IMR-90 (cell line): ENCODE measurements around the gene CKAP5. TPM values are rescaled to one million over a fixed set of nuclear protein-coding genes. Genes with fewer than 3 reads are reported as not detected.

Experiments used
- ATAC-seq: fragments of 200-7000 bp; cut with Tn5 transposase; 2 replicates; pipeline ENCODE4 v1.9.1; 2020; ENCODE audit warnings: low read depth, mild to moderate bottlenecking, moderate library complexity
- BruUV-seq: library from RNA; stranded (reverse); fragments of 400-500 nt; replicated peaks from 2 replicates; lab custom pipeline; 2021; lab: Mats Ljungman, UMichigan
- CTCF ChIA-PET: fragments of 300-600 bp; formaldehyde crosslinking; extraction: SDS; loops from one replicate; lab custom pipeline; 2021; ENCODE audit warnings: antibody characterized with exemption; lab: Yijun Ruan, JAX
- POLR2A ChIA-PET: fragments of 300-600 bp; sonication (Branson Sonifier 250); formaldehyde crosslinking; loops from one replicate; lab custom pipeline; 2022; ENCODE audit warnings: antibody characterized with exemption; ENCODE audit not compliant: unreplicated experiment; lab: Charles Lee
- DNase-seq: peaks from one replicate; pipeline ENCODE4 v3.0.0; 2013
- H2AFZ ChIP-seq: replicated peaks from 2 replicates; pipeline ENCODE3; 2013; ENCODE audit warnings: low read length, mild to moderate bottlenecking; ENCODE audit not compliant: poor library complexity
- H2AK5ac ChIP-seq: 2 replicates; pipeline ENCODE4 v1.6.1; 2013; ENCODE audit warnings: low read depth, low read length, inconsistent platforms
- H2AK9ac ChIP-seq: replicated peaks from 2 replicates; pipeline ENCODE3; 2013; ENCODE audit warnings: mild to moderate bottlenecking, low read depth, low read length, moderate library complexity; ENCODE audit not compliant: poor library complexity
- H2BK120ac ChIP-seq: 2 replicates; pipeline ENCODE4 v1.6.1; 2013; ENCODE audit warnings: low read depth, low read length, inconsistent platforms
- H2BK15ac ChIP-seq: 3 replicates; pipeline ENCODE4 v1.6.1; 2013; ENCODE audit warnings: low read depth, low read length, inconsistent platforms
- H2BK20ac ChIP-seq: 2 replicates; pipeline ENCODE4 v1.6.1; 2013; ENCODE audit warnings: low read depth, mild to moderate bottlenecking, inconsistent platforms, low read length, moderate library complexity
- H2BK5ac ChIP-seq: 2 replicates; pipeline ENCODE4 v1.6.1; 2013; ENCODE audit warnings: mild to moderate bottlenecking, low read depth, low read length, inconsistent platforms; ENCODE audit not compliant: poor library complexity, severe bottlenecking
- H3K14ac ChIP-seq: replicated peaks from 2 replicates; pipeline ENCODE4 v1.6.1; 2013; ENCODE audit warnings: low read depth, low read length, inconsistent platforms
- H3K18ac ChIP-seq: 2 replicates; pipeline ENCODE4 v1.6.1; 2013; ENCODE audit warnings: low read depth, low read length, control low read depth
- H3K23ac ChIP-seq: 2 replicates; pipeline ENCODE4 v1.6.1; 2013; ENCODE audit warnings: low read depth, low read length, inconsistent platforms
- H3K27ac ChIP-seq: 2 replicates; pipeline ENCODE4 v1.5.1; 2013; ENCODE audit warnings: mild to moderate bottlenecking, control low read depth, low read length; ENCODE audit not compliant: insufficient read depth
- H3K27me3 ChIP-seq: 2 replicates; pipeline ENCODE4 v1.6.1; 2013; ENCODE audit warnings: low read length; ENCODE audit not compliant: control insufficient read depth, insufficient read depth
- H3K36me3 ChIP-seq: 2 replicates; pipeline ENCODE4 v1.6.1; 2013; ENCODE audit warnings: low read length, mixed read lengths; ENCODE audit not compliant: control insufficient read depth, insufficient read depth
- H3K4ac ChIP-seq: 2 replicates; pipeline ENCODE4 v1.6.1; 2013; ENCODE audit warnings: low read depth, low read length, inconsistent platforms
- H3K4me1 ChIP-seq: 2 replicates; pipeline ENCODE4 v1.6.1; 2013; ENCODE audit warnings: low read length, mixed read lengths; ENCODE audit not compliant: control insufficient read depth, insufficient read depth
- H3K4me2 ChIP-seq: 2 replicates; pipeline ENCODE4 v1.6.1; 2013; ENCODE audit warnings: low read depth, mild to moderate bottlenecking, control low read depth, low read length, moderate library complexity
- H3K4me3 ChIP-seq: 2 replicates; pipeline ENCODE4 v1.5.1; 2013; ENCODE audit warnings: low read depth, mild to moderate bottlenecking, control low read depth, low read length, moderate library complexity; ENCODE audit not compliant: insufficient read depth
- H3K56ac ChIP-seq: 2 replicates; pipeline ENCODE4 v1.6.1; 2013; ENCODE audit warnings: low read length, inconsistent platforms; ENCODE audit not compliant: insufficient read depth; ENCODE audit errors: extremely low read depth
- H3K79me1 ChIP-seq, 2 experiments: 2 replicates each; pipeline ENCODE4 v1.6.1; 2013; ENCODE audit warnings: low read length in 2 of 2, inconsistent platforms in 1 of 2, low read depth in 1 of 2
- H3K9ac ChIP-seq: 2 replicates; pipeline ENCODE4 v1.6.1; 2013; ENCODE audit warnings: low read depth, low read length, control low read depth
- H3K9me1 ChIP-seq: 2 replicates; pipeline ENCODE4 v1.6.1; 2013; ENCODE audit warnings: low read length, inconsistent platforms; ENCODE audit not compliant: insufficient read depth
- H3K9me3 ChIP-seq: 2 replicates; pipeline ENCODE4 v1.6.1; 2013; ENCODE audit warnings: low read length; ENCODE audit not compliant: control insufficient read depth, insufficient read depth
- H4K20me1 ChIP-seq: 2 replicates; pipeline ENCODE4 v1.6.1; 2013; ENCODE audit warnings: low read length, inconsistent platforms; ENCODE audit not compliant: insufficient read depth
- H4K5ac ChIP-seq: 2 replicates; pipeline ENCODE4 v1.6.1; 2013; ENCODE audit warnings: mild to moderate bottlenecking, low read depth, low read length, control low read depth
- H4K8ac ChIP-seq, 2 experiments: 2 replicates each; pipeline ENCODE4 v1.6.1; 2013; ENCODE audit warnings: low read depth in 2 of 2, low read length in 2 of 2, control low read depth in 1 of 2, inconsistent platforms in 1 of 2
- H4K91ac ChIP-seq: 2 replicates; pipeline ENCODE4 v1.6.1; 2013; ENCODE audit warnings: low read depth, low read length, inconsistent platforms; ENCODE audit not compliant: insufficient read depth
- CEBPB ChIP-seq: IDR thresholded peaks from 2 replicates; pipeline ENCODE4 v1.6.1; 2012; ENCODE audit warnings: low read depth, low read length, improper control_type of control experiment
- WGBS, 2 experiments: methylation state at CpG; one replicate each; pipeline versions ENCODE4 v1.1.5 to v1.1.7; 2013; ENCODE audit warnings: missing lambda C conversion rate in 2 of 2; ENCODE audit not compliant: insufficient read length in 1 of 2; ENCODE audit errors: extremely low coverage in 2 of 2; 5-methylcytosine and 5-hydroxymethylcytosine counted together
- dilution Hi-C: fragments of 300-500 bp; cut with HindIII; formaldehyde crosslinking; loops from one replicate; pipeline ENCODE4 v1.14.3; 2018; ENCODE audit warnings: low sequenced_read_pairs; ENCODE audit not compliant: unreplicated experiment
- in situ Hi-C: fragments of 300-500 bp; cut with MboI; formaldehyde crosslinking; loops from 3 replicates; pipeline ENCODE4 v1.14.3; 2019; ENCODE audit warnings: low sequenced_read_pairs, inconsistent platforms, mixed read lengths
- intact Hi-C: fragments of 100-400 bp; cut with micrococcal nuclease; formaldehyde crosslinking; loops from 2 replicates; pipeline ENCODE4 v1.10.0; 2022
- polyA plus RNA-seq, 3 experiments: library from polyadenylated mRNA; depleted of rRNA; stranded (reverse); fragments of >200 nt; gene quantifications; 2 replicates each; pipeline ENCODE4 v1.2.3, GENCODE V29; 2012; ENCODE audit warnings: low replicate concordance in 1 of 3
- total RNA-seq: library from RNA; depleted of rRNA; stranded (reverse); fragments of >200 nt; gene quantifications from 2 replicates; pipeline ENCODE4 v1.2.3, GENCODE V29; 2012

The CKAP5 gene
- total and polyA plus RNA-seq, 2 of the 4 experiments (the other 2 are of a cell fraction): 59.5 to 79.2 TPM

- Histone ChIP-seq H3K23ac (no peak overlapping the region), H4K5ac (no peak overlapping the region), H3K4me3 (no peak overlapping the region), H4K8ac (no peak overlapping the region), H3K79me1 (no peaks in the 10 kb centered on the region), H2BK120ac (no peak overlapping the region), H2BK5ac (no peak overlapping the region), H3K4me2 (no peak overlapping the region), H2BK15ac (no peak overlapping the region), H2AK9ac (no peak overlapping the region), H3K27ac (no peak overlapping the region), H2AFZ (no peak overlapping the region), H2BK20ac (no peak overlapping the region), H2AK5ac (no peak overlapping the region), H3K36me3 (peaks cover 24% of the 10 kb centered on the region), H3K18ac (no peak overlapping the region), H4K91ac (no peak overlapping the region), H3K14ac (no peak overlapping the region), H3K4ac (no peak overlapping the region), H3K27me3 (no peaks in the 10 kb centered on the region), H3K9ac (no peak overlapping the region), H3K4me1 (no peaks in the 10 kb centered on the region), H4K20me1 (no peaks in the 10 kb centered on the region; the same call in 1 of the 2 replicates), H3K9me1 (peaks cover 10% of the 10 kb centered on the region; the same call in 1 of the 2 replicates), H3K56ac (no peak overlapping the region), H3K9me3 (no peaks in the 10 kb centered on the region)
- no peak for DNase-seq
- in situ Hi-C loops (loop anchor here (25.0 kb wide), 1 partner anchor 483 kb away; the partner anchor contains the start of gene MYBPC3), intact Hi-C loops (no loop called here), dilution Hi-C loops (no loop called here)
- CTCF ChIA-PET: interaction anchor here (0.5 kb wide), 1 partner anchor 274 kb away, joined by 3 read pairs; no protein-coding TSS in a partner anchor
- no peak for ATAC-seq
- POLR2A ChIA-PET: interaction anchor here (0.6 kb wide), 1 partner anchor 14 kb away, joined by 4 read pairs; no protein-coding TSS in a partner anchor
- no peak for TF ChIP-seq CEBPB
- no TSS peak for BruUV-seq
- 100% methylated on average over 4 of the region's 10 CpGs; no CpG with 5 or more reads in 1 of the 2 experiments for WGBS, 2 experiments
These were observed 33.0 kb upstream of the CKAP5 start for GRCh38 chr11:46879056-46879585.
